IMR-90 (cell line): ENCODE results near the gene PLA2G12A. TPM values are rescaled to one million over a fixed set of nuclear protein-coding genes. Genes with fewer than 3 reads are reported as not detected.

Experiments
- ATAC-seq: fragments of 200-7000 bp; cut with Tn5 transposase; 2 replicates; pipeline ENCODE4 v1.9.1; 2020; ENCODE audit warnings: low read depth, mild to moderate bottlenecking, moderate library complexity
- BruUV-seq: library from RNA; stranded (reverse); fragments of 400-500 nt; replicated peaks from 2 replicates; lab custom pipeline; 2021; lab: Mats Ljungman, UMichigan
- CTCF ChIA-PET: fragments of 300-600 bp; formaldehyde crosslinking; extraction: SDS; loops from one replicate; lab custom pipeline; 2021; ENCODE audit warnings: antibody characterized with exemption; lab: Yijun Ruan, JAX
- POLR2A ChIA-PET: fragments of 300-600 bp; sonication (Branson Sonifier 250); formaldehyde crosslinking; loops from one replicate; lab custom pipeline; 2022; ENCODE audit warnings: antibody characterized with exemption; ENCODE audit not compliant: unreplicated experiment; lab: Charles Lee
- DNase-seq: peaks from one replicate; pipeline ENCODE4 v3.0.0; 2013
- H2AFZ ChIP-seq: replicated peaks from 2 replicates; pipeline ENCODE3; 2013; ENCODE audit warnings: low read length, mild to moderate bottlenecking; ENCODE audit not compliant: poor library complexity
- H2AK5ac ChIP-seq: 2 replicates; pipeline ENCODE4 v1.6.1; 2013; ENCODE audit warnings: low read depth, low read length, inconsistent platforms
- H2AK9ac ChIP-seq: replicated peaks from 2 replicates; pipeline ENCODE3; 2013; ENCODE audit warnings: mild to moderate bottlenecking, low read depth, low read length, moderate library complexity; ENCODE audit not compliant: poor library complexity
- H2BK120ac ChIP-seq: 2 replicates; pipeline ENCODE4 v1.6.1; 2013; ENCODE audit warnings: low read depth, low read length, inconsistent platforms
- H2BK15ac ChIP-seq: 3 replicates; pipeline ENCODE4 v1.6.1; 2013; ENCODE audit warnings: low read depth, low read length, inconsistent platforms
- H2BK20ac ChIP-seq: 2 replicates; pipeline ENCODE4 v1.6.1; 2013; ENCODE audit warnings: low read depth, mild to moderate bottlenecking, inconsistent platforms, low read length, moderate library complexity
- H2BK5ac ChIP-seq: 2 replicates; pipeline ENCODE4 v1.6.1; 2013; ENCODE audit warnings: mild to moderate bottlenecking, low read depth, low read length, inconsistent platforms; ENCODE audit not compliant: poor library complexity, severe bottlenecking
- H3K14ac ChIP-seq: replicated peaks from 2 replicates; pipeline ENCODE4 v1.6.1; 2013; ENCODE audit warnings: low read depth, low read length, inconsistent platforms
- H3K18ac ChIP-seq: 2 replicates; pipeline ENCODE4 v1.6.1; 2013; ENCODE audit warnings: low read depth, low read length, control low read depth
- H3K23ac ChIP-seq: 2 replicates; pipeline ENCODE4 v1.6.1; 2013; ENCODE audit warnings: low read depth, low read length, inconsistent platforms
- H3K27ac ChIP-seq: 2 replicates; pipeline ENCODE4 v1.5.1; 2013; ENCODE audit warnings: mild to moderate bottlenecking, control low read depth, low read length; ENCODE audit not compliant: insufficient read depth
- H3K27me3 ChIP-seq: 2 replicates; pipeline ENCODE4 v1.6.1; 2013; ENCODE audit warnings: low read length; ENCODE audit not compliant: control insufficient read depth, insufficient read depth
- H3K36me3 ChIP-seq: 2 replicates; pipeline ENCODE4 v1.6.1; 2013; ENCODE audit warnings: low read length, mixed read lengths; ENCODE audit not compliant: control insufficient read depth, insufficient read depth
- H3K4ac ChIP-seq: 2 replicates; pipeline ENCODE4 v1.6.1; 2013; ENCODE audit warnings: low read depth, low read length, inconsistent platforms
- H3K4me1 ChIP-seq: 2 replicates; pipeline ENCODE4 v1.6.1; 2013; ENCODE audit warnings: low read length, mixed read lengths; ENCODE audit not compliant: control insufficient read depth, insufficient read depth
- H3K4me2 ChIP-seq: 2 replicates; pipeline ENCODE4 v1.6.1; 2013; ENCODE audit warnings: low read depth, mild to moderate bottlenecking, control low read depth, low read length, moderate library complexity
- H3K4me3 ChIP-seq: 2 replicates; pipeline ENCODE4 v1.5.1; 2013; ENCODE audit warnings: low read depth, mild to moderate bottlenecking, control low read depth, low read length, moderate library complexity; ENCODE audit not compliant: insufficient read depth
- H3K56ac ChIP-seq: 2 replicates; pipeline ENCODE4 v1.6.1; 2013; ENCODE audit warnings: low read length, inconsistent platforms; ENCODE audit not compliant: insufficient read depth; ENCODE audit errors: extremely low read depth
- H3K79me1 ChIP-seq, 2 experiments: 2 replicates each; pipeline ENCODE4 v1.6.1; 2013; ENCODE audit warnings: low read length in 2 of 2, inconsistent platforms in 1 of 2, low read depth in 1 of 2
- H3K9ac ChIP-seq: 2 replicates; pipeline ENCODE4 v1.6.1; 2013; ENCODE audit warnings: low read depth, low read length, control low read depth
- H3K9me1 ChIP-seq: 2 replicates; pipeline ENCODE4 v1.6.1; 2013; ENCODE audit warnings: low read length, inconsistent platforms; ENCODE audit not compliant: insufficient read depth
- H3K9me3 ChIP-seq: 2 replicates; pipeline ENCODE4 v1.6.1; 2013; ENCODE audit warnings: low read length; ENCODE audit not compliant: control insufficient read depth, insufficient read depth
- H4K20me1 ChIP-seq: 2 replicates; pipeline ENCODE4 v1.6.1; 2013; ENCODE audit warnings: low read length, inconsistent platforms; ENCODE audit not compliant: insufficient read depth
- H4K5ac ChIP-seq: 2 replicates; pipeline ENCODE4 v1.6.1; 2013; ENCODE audit warnings: mild to moderate bottlenecking, low read depth, low read length, control low read depth
- H4K8ac ChIP-seq, 2 experiments: 2 replicates each; pipeline ENCODE4 v1.6.1; 2013; ENCODE audit warnings: low read depth in 2 of 2, low read length in 2 of 2, control low read depth in 1 of 2, inconsistent platforms in 1 of 2
- H4K91ac ChIP-seq: 2 replicates; pipeline ENCODE4 v1.6.1; 2013; ENCODE audit warnings: low read depth, low read length, inconsistent platforms; ENCODE audit not compliant: insufficient read depth
- CEBPB ChIP-seq: IDR thresholded peaks from 2 replicates; pipeline ENCODE4 v1.6.1; 2012; ENCODE audit warnings: low read depth, low read length, improper control_type of control experiment
- CTCF ChIP-seq: conservative IDR thresholded peaks from 2 replicates; pipeline ENCODE4 v1.5.1; 2012; ENCODE audit warnings: mild to moderate bottlenecking, low read depth, low read length, improper control_type of control experiment
- ELK1 ChIP-seq: fragments of 150-350 bp; IDR thresholded peaks from 2 replicates; pipeline ENCODE4 v1.6.1; 2016; ENCODE audit warnings: low read depth, mild to moderate bottlenecking, low read length, moderate library complexity, borderline replicate concordance
- MXI1 ChIP-seq: IDR thresholded peaks from 2 replicates; pipeline ENCODE4 v1.6.1; 2012; ENCODE audit warnings: low read depth, mild to moderate bottlenecking, low read length, moderate library complexity, borderline replicate concordance
- POLR2A ChIP-seq: IDR thresholded peaks from 2 replicates; pipeline ENCODE4 v1.6.1; 2012; ENCODE audit warnings: mild to moderate bottlenecking, low read depth, low read length
- RAD21 ChIP-seq: IDR thresholded peaks from 2 replicates; pipeline ENCODE4 v1.6.1; 2012; ENCODE audit warnings: low read length, improper control_type of control experiment
- RCOR1 ChIP-seq: IDR thresholded peaks from 2 replicates; pipeline ENCODE4 v1.6.1; 2012; ENCODE audit warnings: mild to moderate bottlenecking, low read length, improper control_type of control experiment; ENCODE audit not compliant: insufficient replicate concordance
- RFX5 ChIP-seq: IDR thresholded peaks from 2 replicates; pipeline ENCODE4 v1.8.0; 2012; ENCODE audit warnings: low read depth, mild to moderate bottlenecking, low read length, moderate library complexity
- WGBS, 2 experiments: methylation state at CpG; one replicate each; pipeline versions ENCODE4 v1.1.5 to v1.1.7; 2013; ENCODE audit warnings: missing lambda C conversion rate in 2 of 2; ENCODE audit not compliant: insufficient read length in 1 of 2; ENCODE audit errors: extremely low coverage in 2 of 2; 5-methylcytosine and 5-hydroxymethylcytosine counted together
- dilution Hi-C: fragments of 300-500 bp; cut with HindIII; formaldehyde crosslinking; loops from one replicate; pipeline ENCODE4 v1.14.3; 2018; ENCODE audit warnings: low sequenced_read_pairs; ENCODE audit not compliant: unreplicated experiment
- in situ Hi-C: fragments of 300-500 bp; cut with MboI; formaldehyde crosslinking; loops from 3 replicates; pipeline ENCODE4 v1.14.3; 2019; ENCODE audit warnings: low sequenced_read_pairs, inconsistent platforms, mixed read lengths
- intact Hi-C: fragments of 100-400 bp; cut with micrococcal nuclease; formaldehyde crosslinking; loops from 2 replicates; pipeline ENCODE4 v1.10.0; 2022
- polyA plus RNA-seq, 3 experiments: library from polyadenylated mRNA; depleted of rRNA; stranded (reverse); fragments of >200 nt; gene quantifications; 2 replicates each; pipeline ENCODE4 v1.2.3, GENCODE V29; 2012; ENCODE audit warnings: low replicate concordance in 1 of 3
- total RNA-seq: library from RNA; depleted of rRNA; stranded (reverse); fragments of >200 nt; gene quantifications from 2 replicates; pipeline ENCODE4 v1.2.3, GENCODE V29; 2012

Gene PLA2G12A
- total and polyA plus RNA-seq, 2 of the 4 experiments (the other 2 are of a cell fraction): 10.3 to 17.4 TPM

- POLR2A ChIA-PET: no interaction called here
- Histone ChIP-seq H2BK120ac (no peak overlapping the region), H4K5ac (peak overlapping the region; percentile 7; the same call in 1 of the 2 replicates), H3K27me3 (no peaks in the 10 kb centered on the region), H4K20me1 (no peaks in the 10 kb centered on the region), H3K9ac (peak overlapping the region; percentile 62), H3K14ac (0 out of 2 replicates have a peak overlapping the region, but pooled peaks have one; percentile 3), H3K4me1 (peaks cover 5% of the 10 kb centered on the region; the same call in 1 of the 2 replicates), H3K18ac (no peak overlapping the region), H2AK9ac (peak overlapping the region; percentile 44), H2AFZ (peak overlapping the region; percentile 99), H3K23ac (peak overlapping the region; percentile 31), H2BK5ac (no peak overlapping the region), H3K4ac (no peak overlapping the region), H3K9me3 (no peaks in the 10 kb centered on the region), H2BK15ac (no peak overlapping the region), H3K36me3 (no peaks in the 10 kb centered on the region), H3K27ac (no peak overlapping the region; the same call in 1 of the 2 replicates), H3K79me1 (peaks cover 17 to 19% of the 10 kb centered on the region in 2 experiments), H4K8ac (peak overlapping the region; percentile 69 to 94; a peak in 2 of 4 replicates), H3K4me3 (peak overlapping the region; percentile 93), H3K56ac (no peak overlapping the region), H2AK5ac (no peak overlapping the region), H4K91ac (0 out of 2 replicates have a peak overlapping the region, but pooled peaks have one; percentile 34), H3K9me1 (peaks cover 4% of the 10 kb centered on the region), H3K4me2 (peak overlapping the region; percentile 100), H2BK20ac (no peak overlapping the region)
- BruUV-seq: no TSS peak
- in situ Hi-C loops: loop anchor here (10.0 kb wide), 1 partner anchor 294 kb away; the partner anchor contains the start of gene SEC24B
- TF ChIP-seq RCOR1 (no peak), ELK1 (no peak), POLR2A (no peak), RAD21 (no peak), RFX5 (no peak), CTCF (no peak), MXI1 (no peak), CEBPB (peak; percentile 30; the same call in 1 of the 2 replicates)
- 2% methylated on average over 9 of the region's 25 CpGs; no CpG with 5 or more reads in 1 of the 2 experiments for WGBS, 2 experiments
- intact Hi-C loops: loop anchor here (2.0 kb wide), 1 partner anchor 26 kb away; the partner anchor contains the start of gene CASP6
- CTCF ChIA-PET: no interaction called here
- DNase-seq (peak; percentile 7), ATAC-seq (no peak; the same call in 1 of the 2 replicates)
- dilution Hi-C loops: no loop called here
These were observed 653 bp downstream of the PLA2G12A start for GRCh38 chr4:109729117-109729717.
